Natural killer cell treated with Interleukin-12 subunit alpha and Interleukin-12 subunit beta and Interleukin-15 and Interleukin-18, amount 100 ng/mL, for 72 hours (primary cell): ENCODE results near the gene YES1. TPM values are rescaled to one million over a fixed set of nuclear protein-coding genes. Genes with fewer than 3 reads are reported as not detected.

Experiments used
- ATAC-seq, 2 donors: fragments of 150-1000 bp; cut with Tn5 transposase in 1 of 2; sonication (Bioruptor Pico), chemical (Tn5 transposase) in 1 of 2; 2 replicates each; pipeline ENCODE4 v1.10.0; 2021
- DNase-seq: peaks from one replicate; pipeline ENCODE4 v3.0.0; 2022; ENCODE audit warnings: low spot score
- H3K27ac Mint-ChIP-seq, 2 donors: 1 replicate in 1 of 2; 2 replicates in 1 of 2; pipeline ENCODE4 v1.8.0; 2022; ENCODE audit warnings: mixed read lengths in 2 of 2, mild to moderate bottlenecking in 1 of 2, moderate library complexity in 1 of 2
- H3K27me3 Mint-ChIP-seq, 2 donors: 1 replicate in 1 of 2; 2 replicates in 1 of 2; pipeline ENCODE4 v1.8.0; 2022; ENCODE audit warnings: mixed read lengths in 2 of 2
- H3K36me3 Mint-ChIP-seq: one replicate; pipeline ENCODE4 v1.8.0; 2022; ENCODE audit warnings: mixed read lengths
- H3K4me1 Mint-ChIP-seq, 2 donors: 1 replicate in 1 of 2; 2 replicates in 1 of 2; pipeline ENCODE4 v1.8.0; 2022; ENCODE audit warnings: low read depth in 2 of 2, mixed read lengths in 2 of 2, mild to moderate bottlenecking in 1 of 2
- H3K4me3 Mint-ChIP-seq: one replicate; pipeline ENCODE4 v1.8.0; 2022; ENCODE audit warnings: mixed read lengths
- H3K9me3 Mint-ChIP-seq: 2 replicates; pipeline ENCODE4 v1.8.0; 2022; ENCODE audit warnings: mixed read lengths
- total RNA-seq, 2 donors: library from RNA; stranded (reverse); gene quantifications; one replicate each; pipeline ENCODE4 v1.2.3, GENCODE V29; 2022

YES1 gene
- 10 to 100 TPM; 30.8 to 33.3 TPM for total RNA-seq

DNA sequence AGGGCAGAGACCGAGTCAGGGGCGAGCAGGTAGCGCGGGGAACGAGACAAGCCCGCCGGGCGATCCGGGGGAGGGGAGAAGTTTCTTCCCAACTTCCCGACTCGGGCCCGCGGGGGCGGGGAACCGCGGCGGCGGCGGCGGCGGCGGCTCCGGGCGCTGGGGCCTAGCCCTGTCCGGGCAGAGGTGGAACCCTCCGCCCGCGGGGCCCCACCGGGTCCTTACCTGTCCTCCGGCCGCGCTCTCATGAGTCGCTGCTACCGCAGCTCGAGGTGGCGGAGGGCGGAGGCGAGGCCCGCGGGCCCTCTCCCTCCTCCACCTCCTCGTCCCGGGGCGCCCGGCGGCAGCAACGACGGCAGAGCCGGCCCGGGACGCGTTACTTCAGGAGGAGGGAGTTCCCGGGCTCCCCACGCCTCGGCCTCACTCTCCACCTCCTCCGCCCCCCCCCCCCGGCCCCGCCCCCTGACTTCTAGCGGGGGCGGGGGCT is at the start of gene YES1:
YES1 (minus strand) TSS at position 351 of the 484 bp plus-strand sequence. CDS start 55,415 bp downstream, outside the sequence.
- H3K27me3 Mint-ChIP-seq, result no peaks in the 10 kb centered on the region
- no peaks in the 10 kb centered on the region for H3K9me3 Mint-ChIP-seq
- H3K27ac Mint-ChIP-seq, result peak within 1 kb of the TSS; percentile 99 to 100
- peaks cover 9% of the 10 kb centered on the region for H3K36me3 Mint-ChIP-seq
- DNase-seq (peak; percentile 71), ATAC-seq (peak; percentile 79 to 84)
- peaks cover 76 to 79% of the 10 kb centered on the region in 2 donors for H3K4me1 Mint-ChIP-seq
- H3K4me3 Mint-ChIP-seq, result peak within 1 kb of the TSS; percentile 92

DNA sequence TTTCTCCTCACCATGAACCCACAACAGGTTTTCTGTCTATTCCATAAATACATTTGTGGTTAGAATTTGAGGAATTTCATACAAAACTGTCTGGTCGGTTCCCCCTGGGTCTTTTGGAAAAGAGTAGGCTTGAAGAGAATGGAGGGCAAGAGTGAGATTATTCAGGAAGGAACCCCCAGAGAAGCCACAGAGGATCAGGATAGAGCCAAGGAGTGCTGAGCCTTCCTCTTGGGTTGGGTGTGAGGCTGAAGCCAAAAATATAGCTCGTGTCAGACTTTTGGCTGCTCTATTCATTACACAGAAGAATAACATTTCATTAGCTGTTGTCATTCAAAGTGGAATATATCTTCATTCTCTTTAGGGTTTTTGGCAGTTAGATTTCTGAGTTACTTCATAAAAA is 45.9 kb upstream of the YES1 start:
- H3K36me3 Mint-ChIP-seq, result no peaks in the 10 kb centered on the region
- no peaks in the 10 kb centered on the region for H3K4me1 Mint-ChIP-seq
- peaks cover 7 to 15% of the 10 kb centered on the region in 2 donors for H3K27me3 Mint-ChIP-seq
- no peak overlapping the region for H3K27ac Mint-ChIP-seq
- DNase-seq (no peak), ATAC-seq (no peak)
- H3K4me3 Mint-ChIP-seq, result no peak overlapping the region
- no peaks in the 10 kb centered on the region for H3K9me3 Mint-ChIP-seq

DNA sequence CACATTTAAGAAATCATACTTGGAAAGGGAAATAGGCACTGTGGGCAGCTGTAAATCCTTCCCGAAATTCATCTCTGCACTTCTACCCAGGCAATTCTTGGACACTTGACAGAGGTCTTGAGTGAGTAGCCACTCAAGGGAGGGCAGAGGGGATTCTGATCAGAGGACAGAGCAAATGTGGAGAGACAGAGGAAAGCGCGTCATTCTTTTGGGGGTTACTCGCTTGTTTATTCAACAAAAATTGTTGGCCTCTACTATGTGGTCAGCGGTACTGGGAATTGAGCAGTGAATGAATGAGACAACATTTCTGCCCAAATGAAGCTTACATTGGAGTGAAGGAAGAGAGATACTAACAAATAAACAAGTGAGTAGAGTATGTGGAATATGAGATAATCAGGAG is 41.4 kb upstream of the YES1 start:
- no peak for DNase-seq
- H3K9me3 Mint-ChIP-seq, result no peaks in the 10 kb centered on the region
- H3K27ac Mint-ChIP-seq, result no peak overlapping the region
- H3K4me3 Mint-ChIP-seq, result no peak overlapping the region
- H3K4me1 Mint-ChIP-seq, result no peaks in the 10 kb centered on the region
- peaks cover 8 to 9% of the 10 kb centered on the region in 2 donors for H3K27me3 Mint-ChIP-seq
- ATAC-seq, result no peak
- H3K36me3 Mint-ChIP-seq, result no peaks in the 10 kb centered on the region

DNA sequence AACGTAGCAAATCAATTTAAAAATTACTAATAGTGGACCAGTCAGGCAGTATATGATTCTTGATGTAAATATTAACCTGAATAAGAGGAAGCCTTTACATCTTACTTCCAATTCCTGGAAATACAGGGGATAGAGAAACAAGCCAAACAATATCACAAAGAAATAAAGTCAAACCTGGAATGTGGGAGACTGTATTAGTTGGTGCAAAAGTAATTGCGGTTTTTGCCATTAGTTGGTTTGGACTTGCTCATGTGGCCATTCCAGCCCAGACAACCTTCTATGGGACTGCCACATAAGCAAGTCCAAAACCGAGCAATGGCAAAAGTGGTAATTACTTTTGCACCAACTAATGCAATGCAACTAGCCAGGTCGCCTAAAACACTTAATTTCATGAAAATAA is 38.9 kb upstream of the YES1 start:
- Mint-ChIP-seq H3K36me3 (no peaks in the 10 kb centered on the region), H3K27ac (no peak overlapping the region), H3K4me1 (no peaks in the 10 kb centered on the region), H3K4me3 (no peak overlapping the region), H3K27me3 (peaks cover 8 to 9% of the 10 kb centered on the region in 2 donors), H3K9me3 (no peaks in the 10 kb centered on the region)
- no peak for DNase-seq
- no peak for ATAC-seq

DNA sequence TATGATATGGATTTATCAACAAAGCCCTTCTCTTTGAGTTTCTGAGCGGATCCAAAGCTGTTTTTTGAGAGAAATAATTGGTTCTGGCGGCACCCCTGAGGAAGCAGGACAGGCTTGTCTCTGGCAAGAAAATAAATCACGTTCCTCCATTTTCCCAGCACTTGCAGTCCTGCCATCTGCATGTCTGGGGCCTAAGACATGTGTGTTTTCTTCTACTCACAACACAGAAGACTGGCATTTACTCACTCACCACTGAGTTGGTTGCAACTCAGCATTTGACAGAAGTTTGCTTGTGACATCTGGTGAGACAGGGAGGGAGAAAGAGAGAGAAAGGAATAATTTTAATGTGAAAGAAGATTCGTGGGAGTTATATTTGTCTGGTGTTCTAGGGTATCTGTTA is 37.0 kb upstream of the YES1 start:
- peaks cover 8 to 9% of the 10 kb centered on the region in 2 donors for H3K27me3 Mint-ChIP-seq
- no peak for DNase-seq
- no peak overlapping the region for H3K4me3 Mint-ChIP-seq
- H3K4me1 Mint-ChIP-seq, result no peaks in the 10 kb centered on the region
- ATAC-seq, result no peak
- H3K36me3 Mint-ChIP-seq, result no peaks in the 10 kb centered on the region
- no peak overlapping the region for H3K27ac Mint-ChIP-seq
- no peaks in the 10 kb centered on the region for H3K9me3 Mint-ChIP-seq

DNA sequence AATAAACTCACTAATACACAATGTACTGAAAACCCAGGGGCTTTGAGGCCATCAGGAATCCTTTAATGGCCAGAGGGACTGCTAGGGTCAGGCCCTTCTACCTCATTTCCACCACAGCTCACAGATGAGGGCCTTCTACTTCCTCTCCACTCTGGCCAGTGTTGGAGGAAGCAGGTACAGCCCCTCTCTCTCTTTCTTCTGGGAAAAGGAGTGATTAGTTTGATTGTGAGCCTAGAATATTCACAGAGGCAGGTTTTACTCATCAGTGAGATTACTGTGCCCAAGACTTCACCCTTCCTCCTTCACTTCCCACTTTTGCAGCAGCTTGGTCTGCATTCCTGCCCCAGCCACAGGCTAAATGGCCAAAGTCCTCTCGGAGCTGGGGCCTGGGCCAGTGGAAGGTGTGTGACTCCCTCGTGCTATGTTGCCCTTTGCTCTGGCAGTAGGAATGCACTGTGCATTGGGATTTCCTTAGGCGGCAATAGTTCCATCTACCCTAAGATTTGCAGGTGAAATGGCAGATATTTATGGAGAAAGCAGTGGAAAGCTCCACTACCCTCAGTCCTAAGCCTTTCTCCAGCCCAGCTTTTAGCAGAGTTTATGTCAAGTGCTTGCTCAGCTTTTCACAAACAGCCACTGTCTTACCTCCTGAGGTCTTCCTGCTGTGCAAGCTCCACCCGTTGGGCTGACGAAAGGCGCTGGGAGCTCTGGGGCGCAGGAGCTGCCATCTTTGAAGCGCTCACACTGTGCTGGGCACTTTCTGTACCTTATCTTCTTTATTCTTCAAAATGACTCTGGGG is 36.2 kb upstream of the YES1 start:
- Mint-ChIP-seq H3K36me3 (no peaks in the 10 kb centered on the region), H3K9me3 (no peaks in the 10 kb centered on the region), H3K4me3 (no peak overlapping the region), H3K27me3 (peaks cover under 1 to 4% of the 10 kb centered on the region in 2 donors), H3K27ac (no peak overlapping the region), H3K4me1 (no peaks in the 10 kb centered on the region)
- DNase-seq (no peak), ATAC-seq (no peak)

DNA sequence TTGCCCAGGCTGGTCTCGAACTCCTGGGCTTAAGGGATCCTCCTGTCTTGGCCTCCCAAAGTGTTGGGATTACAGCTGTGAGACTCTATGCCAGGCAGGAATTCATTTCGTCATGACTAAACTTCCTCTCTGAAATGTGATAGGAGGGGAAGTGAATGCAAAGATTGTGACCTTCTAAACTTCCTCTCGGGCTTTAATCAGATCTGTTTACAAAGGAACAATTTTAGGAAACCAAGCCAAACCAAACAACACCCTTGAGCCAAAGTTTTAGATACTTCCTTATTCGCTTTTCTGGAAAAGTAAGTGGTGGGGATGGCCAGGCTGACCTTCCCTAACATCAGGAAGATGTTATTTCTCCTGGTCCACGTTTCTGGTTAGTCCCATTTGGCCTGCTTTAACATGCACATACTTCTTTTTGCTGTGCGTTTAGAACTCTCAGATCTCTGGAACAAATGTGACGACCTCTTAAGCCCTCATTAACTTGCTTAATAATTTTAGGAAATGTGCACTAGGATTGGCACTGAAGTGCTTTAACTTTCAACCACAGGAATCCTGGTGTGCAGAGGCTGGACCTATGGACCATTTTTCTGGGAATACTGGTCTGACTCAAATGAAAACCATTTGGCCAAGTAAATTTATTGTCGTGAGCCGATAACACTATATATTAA is 33.2 kb upstream of the YES1 start:
- Mint-ChIP-seq H3K4me1 (no peaks in the 10 kb centered on the region), H3K27ac (no peak overlapping the region), H3K27me3 (peaks cover 9 to 13% of the 10 kb centered on the region in 2 donors), H3K36me3 (no peaks in the 10 kb centered on the region), H3K9me3 (no peaks in the 10 kb centered on the region), H3K4me3 (no peak overlapping the region)
- no peak for DNase-seq
- no peak for ATAC-seq

DNA sequence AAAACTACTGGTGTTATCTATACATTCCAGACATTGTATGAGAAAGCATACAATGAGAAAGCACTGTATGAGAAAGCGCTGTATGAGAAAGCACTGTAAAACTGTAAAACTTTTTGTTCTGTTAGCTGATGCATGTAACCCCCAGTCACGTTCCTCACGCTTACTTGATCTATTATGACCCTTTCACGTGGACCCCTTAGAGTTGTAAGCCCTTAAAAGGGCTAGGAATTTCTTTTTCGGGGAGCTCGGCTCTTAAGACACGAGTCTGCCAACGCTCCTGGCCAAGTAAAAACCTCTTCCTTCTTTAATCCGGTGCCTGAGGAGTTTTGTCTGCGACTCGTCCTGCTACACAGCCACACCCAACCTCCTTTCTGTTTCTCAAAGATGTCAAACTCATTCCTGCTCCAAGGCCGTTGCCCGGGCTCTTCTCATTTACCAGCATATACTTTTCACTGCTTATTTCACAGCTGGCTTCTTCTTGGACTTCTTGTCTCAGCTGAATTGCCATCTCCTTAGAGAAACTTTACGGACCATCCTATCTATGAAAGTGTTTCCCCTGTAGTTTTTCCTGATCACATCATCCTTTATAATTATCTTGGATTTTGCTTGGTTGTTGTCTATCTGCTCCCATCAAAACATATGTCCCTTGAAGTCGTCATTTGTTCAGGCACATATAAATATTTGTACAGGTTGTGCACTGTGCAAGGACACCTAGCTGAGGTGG is 29.8 kb upstream of the YES1 start:
- no peaks in the 10 kb centered on the region for H3K36me3 Mint-ChIP-seq
- no peaks in the 10 kb centered on the region for H3K9me3 Mint-ChIP-seq
- H3K27me3 Mint-ChIP-seq, result peaks cover 5 to 13% of the 10 kb centered on the region in 2 donors
- H3K4me3 Mint-ChIP-seq, result no peak overlapping the region
- DNase-seq (no peak), ATAC-seq (no peak)
- H3K27ac Mint-ChIP-seq, result no peak overlapping the region
- no peaks in the 10 kb centered on the region for H3K4me1 Mint-ChIP-seq

DNA sequence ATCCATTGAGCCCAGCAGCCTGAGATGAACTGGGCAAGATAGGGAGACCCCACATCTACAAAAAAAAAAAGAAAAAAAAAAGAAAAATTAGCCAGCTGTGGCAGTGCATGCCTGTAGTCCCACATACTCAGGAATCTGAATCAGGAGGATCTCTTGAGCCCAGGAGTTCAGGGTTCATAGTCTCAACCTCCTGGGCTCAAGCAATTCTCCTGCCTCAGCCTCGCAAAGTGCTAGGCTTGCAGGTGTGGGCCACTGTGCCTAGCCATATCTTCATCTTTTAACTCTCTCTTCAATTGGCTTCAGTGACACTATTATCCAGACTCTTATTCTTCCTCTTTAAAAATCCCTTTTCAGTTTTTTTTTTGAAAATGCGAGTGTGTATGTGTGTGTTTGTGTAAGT is 28.5 kb upstream of the YES1 start:
- no peaks in the 10 kb centered on the region for H3K4me1 Mint-ChIP-seq
- DNase-seq (no peak), ATAC-seq (no peak)
- no peak overlapping the region for H3K4me3 Mint-ChIP-seq
- no peaks in the 10 kb centered on the region for H3K36me3 Mint-ChIP-seq
- no peaks in the 10 kb centered on the region for H3K9me3 Mint-ChIP-seq
- no peak overlapping the region for H3K27ac Mint-ChIP-seq
- peaks cover 5 to 13% of the 10 kb centered on the region in 2 donors for H3K27me3 Mint-ChIP-seq

DNA sequence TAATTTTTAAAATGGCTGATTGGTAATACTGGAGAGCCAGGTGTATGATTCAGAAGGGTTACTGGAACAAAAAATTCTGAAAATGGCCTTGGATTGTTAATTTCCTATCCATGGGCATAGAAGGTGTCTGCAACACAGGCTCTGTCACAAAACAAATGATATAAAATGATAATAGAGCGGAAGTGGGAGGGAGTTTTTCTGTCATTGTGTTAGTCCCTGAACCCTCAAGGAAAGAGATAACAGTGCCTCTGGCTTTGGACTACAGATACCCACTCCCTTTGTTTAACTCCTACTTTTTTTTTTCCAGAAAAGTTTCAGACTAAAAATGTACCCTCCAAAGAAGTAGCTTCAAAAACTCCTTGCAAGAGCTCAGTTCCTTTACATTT is 28.0 kb upstream of the YES1 start:
- ATAC-seq (no peak), DNase-seq (no peak)
- H3K36me3 Mint-ChIP-seq, result no peaks in the 10 kb centered on the region
- peaks cover 5 to 13% of the 10 kb centered on the region in 2 donors for H3K27me3 Mint-ChIP-seq
- H3K9me3 Mint-ChIP-seq, result no peaks in the 10 kb centered on the region
- no peaks in the 10 kb centered on the region for H3K4me1 Mint-ChIP-seq
- no peak overlapping the region for H3K27ac Mint-ChIP-seq
- H3K4me3 Mint-ChIP-seq, result no peak overlapping the region

DNA sequence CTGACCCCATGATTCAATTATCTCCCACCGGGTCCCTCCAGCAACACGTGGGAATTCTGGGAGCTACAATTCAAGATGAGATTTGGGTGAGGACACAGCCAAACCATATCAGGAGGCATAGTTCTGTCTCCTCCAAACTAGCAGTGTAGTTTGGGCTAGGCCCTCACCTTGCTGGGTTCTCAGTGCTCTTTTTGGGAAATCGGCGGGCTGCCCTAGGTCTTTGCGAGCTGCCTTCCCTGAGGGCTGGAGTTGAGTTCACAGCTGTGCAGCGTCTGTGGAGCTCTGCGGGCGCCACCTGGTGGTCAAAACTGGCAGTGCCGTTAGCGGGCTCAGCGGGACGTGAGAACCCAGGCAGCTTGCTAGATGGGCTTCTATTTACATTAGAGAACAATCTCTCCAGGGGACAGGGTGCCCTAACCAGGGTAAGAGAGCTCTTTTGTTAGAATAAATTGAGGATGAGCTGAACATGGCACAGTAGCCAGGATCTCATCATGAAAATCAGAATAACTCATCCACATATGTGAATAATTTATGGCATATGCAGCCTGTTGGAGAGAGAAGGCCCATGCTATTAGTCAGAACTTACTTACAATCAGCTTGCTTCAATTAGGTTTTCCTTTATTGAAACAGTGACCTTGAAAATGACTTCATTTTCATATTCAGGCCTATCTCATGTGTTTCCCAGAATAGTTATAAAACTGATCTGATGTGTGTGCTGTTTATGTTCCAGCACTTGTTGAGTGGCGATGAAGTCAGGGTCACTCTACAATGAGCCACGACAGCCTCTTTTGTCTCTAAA is 27.4 kb upstream of the YES1 start:
- H3K27me3 Mint-ChIP-seq, result peaks cover 5 to 13% of the 10 kb centered on the region in 2 donors
- H3K27ac Mint-ChIP-seq, result no peak overlapping the region
- H3K4me1 Mint-ChIP-seq, result no peaks in the 10 kb centered on the region
- no peak overlapping the region for H3K4me3 Mint-ChIP-seq
- peak; percentile 90 to 93 for ATAC-seq
- H3K36me3 Mint-ChIP-seq, result no peaks in the 10 kb centered on the region
- no peaks in the 10 kb centered on the region for H3K9me3 Mint-ChIP-seq
- DNase-seq, result peak; percentile 87

DNA sequence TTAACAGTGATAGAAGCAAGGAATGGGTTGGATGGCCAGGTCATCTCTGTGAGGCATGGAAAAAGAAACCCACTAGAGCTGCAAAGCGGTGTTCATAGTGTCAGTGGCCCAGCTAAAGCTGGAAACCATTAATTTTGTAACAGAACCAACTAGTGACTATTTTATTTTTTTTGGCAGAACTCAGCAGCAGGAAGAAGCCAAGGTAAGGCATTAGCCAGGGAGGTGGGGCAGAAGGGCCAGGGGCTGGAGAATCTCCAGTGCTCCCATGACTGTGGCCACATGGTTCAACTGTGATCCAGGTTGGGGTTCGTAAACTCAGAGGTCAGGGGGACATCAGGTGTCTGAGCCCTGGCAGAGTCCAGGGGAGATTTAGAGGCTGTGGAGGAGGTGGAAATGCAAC is 25.9 kb upstream of the YES1 start:
- no peak for DNase-seq
- Mint-ChIP-seq H3K9me3 (no peaks in the 10 kb centered on the region), H3K36me3 (no peaks in the 10 kb centered on the region), H3K27me3 (peaks cover 8 to 13% of the 10 kb centered on the region in 2 donors), H3K27ac (no peak overlapping the region), H3K4me3 (no peak overlapping the region), H3K4me1 (no peaks in the 10 kb centered on the region)
- ATAC-seq, result no peak

DNA sequence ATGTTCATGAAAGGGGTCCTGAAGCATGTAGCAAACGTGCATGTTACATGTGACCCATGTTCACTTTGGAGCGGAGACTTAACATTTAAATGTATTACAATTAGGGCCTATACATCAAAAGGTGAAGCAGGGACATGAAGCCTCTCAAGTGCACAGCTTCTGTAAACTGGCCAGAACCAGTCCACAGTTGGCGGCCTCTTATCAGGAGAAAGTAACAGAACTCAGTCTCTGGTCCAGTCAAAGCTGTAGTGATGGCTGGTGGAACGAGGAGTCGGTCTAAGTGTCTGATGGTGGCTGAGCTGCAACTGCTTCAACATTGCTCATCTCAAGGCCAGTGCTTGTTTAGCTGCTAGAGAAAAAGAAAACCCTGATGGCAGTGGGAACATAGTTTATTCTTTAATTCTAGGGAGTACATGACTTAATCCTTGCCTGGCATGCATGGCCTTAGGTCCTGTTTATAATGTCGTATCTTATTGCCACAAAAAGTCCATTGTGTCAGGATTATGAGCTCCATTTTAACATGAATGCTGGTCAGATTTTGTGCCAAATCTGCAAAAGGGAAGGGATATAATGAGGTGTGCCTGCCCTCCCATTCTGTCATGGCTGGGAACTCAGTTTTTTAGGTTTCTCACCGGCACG is 22.2 kb upstream of the YES1 start:
- DNase-seq (no peak), ATAC-seq (no peak)
- H3K4me3 Mint-ChIP-seq, result no peak overlapping the region
- H3K27me3 Mint-ChIP-seq, result peaks cover 0 to 3% of the 10 kb centered on the region in 2 donors
- H3K9me3 Mint-ChIP-seq, result no peaks in the 10 kb centered on the region
- H3K36me3 Mint-ChIP-seq, result no peaks in the 10 kb centered on the region
- H3K4me1 Mint-ChIP-seq, result peaks cover 11 to 12% of the 10 kb centered on the region in 2 donors
- H3K27ac Mint-ChIP-seq, result no peak overlapping the region
